Stimulated activated CD4-positive, alpha-beta T cell treated with anti-CD3 and anti-CD28 coated beads, TNF-alpha, amount 100 ng/mL, for 1 hour (primary cell): Measurements from ENCODE around the gene CALCA.

Experiments
- DNase-seq, 3 donors: peaks; one replicate each; pipeline ENCODE4 v3.0.0-alpha.2; 2020; ENCODE audit warnings: low read depth in 3 of 3, low spot score in 1 of 3

Gene CALCA

DNA sequence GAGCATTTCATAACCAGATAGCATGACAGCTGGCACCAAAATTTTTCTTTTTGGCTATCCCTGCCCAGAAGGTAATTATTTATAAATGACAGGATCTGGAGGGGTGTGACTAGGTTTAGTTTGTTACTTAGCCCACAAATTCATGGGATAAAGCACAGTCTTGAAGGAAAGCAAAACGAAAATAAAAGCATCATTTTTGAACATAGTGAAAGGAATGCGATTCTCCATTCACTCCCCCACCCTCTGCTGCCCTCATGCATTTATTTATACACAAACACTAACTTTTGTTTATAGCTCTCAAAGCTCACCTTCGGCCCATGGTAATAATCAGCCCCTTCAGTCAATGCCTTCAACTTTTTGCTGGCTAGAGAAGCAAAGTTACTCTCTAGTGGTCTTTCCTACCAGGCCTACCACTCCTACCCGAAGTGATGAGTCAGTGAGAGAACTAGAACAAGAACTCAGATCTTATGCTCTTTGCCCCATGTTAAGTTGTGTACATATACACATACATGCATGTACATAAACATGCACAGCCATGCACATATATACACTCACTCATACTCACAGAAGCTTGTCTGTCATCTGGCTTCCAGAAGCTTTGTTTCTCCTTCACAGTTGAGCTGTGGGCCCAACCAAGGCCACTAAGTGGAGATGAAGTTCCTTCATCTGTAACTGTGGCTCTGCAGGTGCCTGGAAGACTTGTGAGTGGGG, 22.6 kb downstream of the CALCA start:
- DNase-seq: no peak

DNA sequence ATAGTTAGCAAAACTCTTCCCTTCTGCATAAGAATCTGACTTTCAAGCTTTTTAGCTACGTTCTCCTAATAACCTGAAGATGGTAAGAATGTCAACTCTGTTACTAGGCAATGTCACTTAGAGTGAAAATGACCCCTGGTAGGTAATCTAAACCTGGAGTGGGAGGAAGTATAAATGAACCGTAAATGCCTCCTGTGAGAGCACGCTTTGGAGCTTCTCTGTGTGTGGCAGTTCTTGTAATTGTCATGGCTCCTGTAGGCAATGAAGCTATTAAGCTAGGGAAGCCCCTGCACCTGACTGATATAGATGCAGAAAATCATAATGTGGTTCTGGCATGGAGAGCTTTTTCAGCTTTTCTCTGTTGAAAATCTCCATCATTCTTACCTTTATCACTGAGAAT, 29.4 kb downstream of the CALCA start:
- DNase-seq: no peak

DNA sequence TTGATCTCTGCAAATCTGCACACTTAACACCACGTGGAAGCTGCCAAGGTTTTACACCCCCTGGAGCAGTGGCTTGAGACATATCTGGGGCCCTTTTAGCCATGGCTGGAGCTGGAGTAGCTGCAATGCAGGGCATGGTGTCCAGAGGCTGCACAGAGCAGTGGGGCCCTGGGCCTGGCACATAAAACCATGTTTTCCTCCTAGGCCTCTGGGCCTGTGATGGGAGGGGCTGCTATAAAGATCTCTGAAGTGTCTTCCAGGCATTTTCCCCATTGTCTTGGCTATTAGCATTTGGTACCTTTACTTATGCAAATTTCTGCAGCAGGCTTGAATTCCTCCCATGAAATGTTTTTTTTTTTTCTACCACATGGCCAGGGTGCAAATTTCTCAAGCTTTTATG, 33.2 kb downstream of the CALCA start:
- DNase-seq: no peak

GRCh38 chr11:14934641-14935351, 37.4 kb downstream of the CALCA start:
- no peak for DNase-seq

GRCh38 chr11:14932447-14932846, 39.7 kb downstream of the CALCA start:
- DNase-seq: no peak

- DNase-seq: no peak
These were observed 41.8 kb downstream of the CALCA start for GRCh38 chr11:14930369-14930768.

- DNase-seq: no peak
These were observed 45.0 kb downstream of the CALCA start for GRCh38 chr11:14927146-14927545.

GRCh38 chr11:14924318-14924717, 47.8 kb downstream of the CALCA start:
- DNase-seq: no peak
